22Rv1 (cell line): ENCODE measurements around the gene ZNF526.

Experiments used
- CTCF ChIP-seq: fragments of 450-650 bp; IDR thresholded peaks from 2 replicates; pipeline ENCODE4 v1.5.1; 2017; ENCODE audit warnings: mild to moderate bottlenecking
- ZFX ChIP-seq: fragments of 450-650 bp; IDR thresholded peaks from 2 replicates; pipeline ENCODE4 v1.6.1; 2017; ENCODE audit warnings: antibody characterized with exemption, borderline replicate concordance

- TF ChIP-seq CTCF (no peak), ZFX (no peak)
These were observed 26.4 kb upstream of the ZNF526 start for GRCh38 chr19:42193706-42194105.
